ENCODE data around the gene SYNE1. TPM values are rescaled to one million over a fixed set of nuclear protein-coding genes. Genes with fewer than 3 reads are reported as not detected.

The SYNE1 gene
- total and polyA plus RNA-seq, 10 of the 15 experiments (the other 5 are each of a cell fraction or from before 2014, with no cell fraction given) = 2.3 to 28.7 (median 14.1) TPM

DNA sequence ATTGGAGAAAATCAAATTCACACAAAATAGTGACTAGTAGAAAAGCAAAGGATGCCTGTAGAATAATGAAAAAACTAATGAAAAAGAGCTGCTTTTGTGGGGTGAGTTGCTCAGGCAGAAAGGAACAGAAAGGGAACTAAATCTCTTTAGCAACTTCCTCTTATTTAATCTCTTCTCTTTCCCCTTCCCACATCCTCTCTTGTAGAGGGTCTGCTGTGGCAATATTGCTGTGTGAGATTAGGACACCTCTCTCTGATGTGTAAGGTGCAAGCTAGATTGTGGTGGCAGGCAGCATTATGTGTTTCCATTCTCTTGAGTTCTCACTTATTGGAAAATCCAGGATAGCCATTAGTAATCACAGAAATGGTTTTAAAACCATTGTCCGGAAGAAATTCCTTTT lies 49.7 kb downstream of the SYNE1 start:
- ChIA-PET RAD21 (ENCODE audit: unreplicated experiment) (no interaction called here), CTCF (no interaction called here), SMC1A (ENCODE audit: uncharacterized antibody, unreplicated experiment) (no interaction called here), POLR2A (no interaction called here)
- Histone ChIP-seq H2AFZ (ENCODE audit: control insufficient read depth, low read depth, low read length) (no peak overlapping the region), H3K4me1 (ENCODE audit: control insufficient read depth, insufficient read depth, low read length) (no peaks in the 10 kb centered on the region), H3K36me3 (ENCODE audit: control insufficient read depth in 2 of 2, insufficient read depth in 2 of 2, low read length in 1 of 2) (no peaks in the 10 kb centered on the region), H3K27me3 (replicated peaks in 1 of 2; ENCODE audit: control insufficient read depth in 2 of 2, insufficient read depth in 2 of 2, low read length in 1 of 2) (no peaks in the 10 kb centered on the region), H4K20me1 (ENCODE audit: control insufficient read depth, insufficient read depth) (no peaks in the 10 kb centered on the region), H3K27ac (ENCODE audit: control insufficient read depth, insufficient read depth) (no peak overlapping the region), H3K9ac (ENCODE audit: control insufficient read depth, insufficient read depth, low read length) (no peak overlapping the region), H3K4me2 (ENCODE audit: control insufficient read depth, insufficient read depth) (no peak overlapping the region), H3K9me3 (replicated peaks; ENCODE audit: control insufficient read depth, insufficient read depth, low read length) (no peaks in the 10 kb centered on the region), H3K4me3 (no peak overlapping the region), H3K79me2 (ENCODE audit: control insufficient read depth, insufficient read depth, low read length) (no peaks in the 10 kb centered on the region)
- TF ChIP-seq EED (IDR thresholded peaks at IDR 0.05; ENCODE audit: low read depth) (no peak), ZNF274 (IDR thresholded peaks at IDR 0.05; ENCODE audit: insufficient read depth, insufficient read length) (no peak), RBBP5 (conservative IDR thresholded peaks at IDR 0.05) (no peak), RB1 (IDR thresholded peaks at IDR 0.05; ENCODE audit: borderline replicate concordance) (no peak), POLR2AphosphoS2 (IDR thresholded peaks at IDR 0.05; ENCODE audit: low read depth, low read length) (no peak), RUNX3 (IDR thresholded peaks at IDR 0.05; ENCODE audit: low read length) (no peak)
- TF ChIP-seq, protein P1, sequence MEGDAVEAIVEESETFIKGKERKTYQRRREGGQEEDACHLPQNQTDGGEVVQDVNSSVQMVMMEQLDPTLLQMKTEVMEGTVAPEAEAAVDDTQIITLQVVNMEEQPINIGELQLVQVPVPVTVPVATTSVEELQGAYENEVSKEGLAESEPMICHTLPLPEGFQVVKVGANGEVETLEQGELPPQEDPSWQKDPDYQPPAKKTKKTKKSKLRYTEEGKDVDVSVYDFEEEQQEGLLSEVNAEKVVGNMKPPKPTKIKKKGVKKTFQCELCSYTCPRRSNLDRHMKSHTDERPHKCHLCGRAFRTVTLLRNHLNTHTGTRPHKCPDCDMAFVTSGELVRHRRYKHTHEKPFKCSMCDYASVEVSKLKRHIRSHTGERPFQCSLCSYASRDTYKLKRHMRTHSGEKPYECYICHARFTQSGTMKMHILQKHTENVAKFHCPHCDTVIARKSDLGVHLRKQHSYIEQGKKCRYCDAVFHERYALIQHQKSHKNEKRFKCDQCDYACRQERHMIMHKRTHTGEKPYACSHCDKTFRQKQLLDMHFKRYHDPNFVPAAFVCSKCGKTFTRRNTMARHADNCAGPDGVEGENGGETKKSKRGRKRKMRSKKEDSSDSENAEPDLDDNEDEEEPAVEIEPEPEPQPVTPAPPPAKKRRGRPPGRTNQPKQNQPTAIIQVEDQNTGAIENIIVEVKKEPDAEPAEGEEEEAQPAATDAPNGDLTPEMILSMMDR (IDR thresholded peaks at IDR 0.05 in 2 of 3, conservative IDR thresholded peaks at IDR 0.05 in 1 of 3; ENCODE audit: control insufficient read depth in 2 of 3, extremely low read depth in 1 of 3, insufficient read depth in 1 of 3, low read depth in 3 of 3, low read length in 3 of 3) = no peak
- ATAC-seq = no peak
- intact Hi-C loops (cut with micrococcal nuclease; ENCODE audit: unreplicated experiment) (no loop called here), in situ Hi-C loops (cut with MboI) (no loop called here)
- DNase-seq (ENCODE audit: low read depth, low spot score) = no peak
- no peak for FAIRE-seq
- 47% methylated on average over 1 of the region's 1 CpG for WGBS (ENCODE audit: insufficient coverage, insufficient replicate concordance, low lambda C conversion rate, missing lambda C conversion rate)
- BruUV-seq (replicated peaks) = no TSS peak

DNA sequence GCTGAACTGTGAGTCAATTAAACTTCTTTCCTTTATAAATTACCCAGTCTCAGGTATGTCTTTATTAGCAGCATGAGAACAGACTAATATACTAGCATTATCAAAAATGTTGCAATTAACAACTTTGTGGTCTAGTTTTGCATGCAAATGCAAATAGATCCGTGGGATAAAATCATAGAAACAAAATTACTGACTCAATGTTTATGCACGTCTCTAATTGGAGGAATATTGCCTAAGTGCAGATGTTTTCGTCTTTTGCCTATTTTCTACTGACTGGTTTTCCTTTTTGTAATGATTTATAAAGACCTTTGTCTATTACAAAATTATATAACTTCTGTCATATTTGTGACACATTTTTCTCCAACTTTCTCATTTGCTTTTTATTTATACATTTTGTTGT lies 51.9 kb downstream of the SYNE1 start:
- intact Hi-C loops (cut with micrococcal nuclease; ENCODE audit: unreplicated experiment) = no loop called here
- no peak for DNase-seq (ENCODE audit: low read depth, low spot score)
- ChIA-PET RAD21 (ENCODE audit: unreplicated experiment) (no interaction called here), SMC1A (ENCODE audit: uncharacterized antibody, unreplicated experiment) (interaction anchor here (0.6 kb wide), 1 partner anchor 15 kb away, joined by 3 read pairs; no protein-coding TSS in a partner anchor), CTCF (no interaction called here), POLR2A (no interaction called here)
- no peak for ATAC-seq
- Histone ChIP-seq H3K79me2 (ENCODE audit: control insufficient read depth, insufficient read depth, low read length) (no peaks in the 10 kb centered on the region), H3K36me3 (ENCODE audit: control insufficient read depth in 2 of 2, insufficient read depth in 2 of 2, low read length in 1 of 2) (no peaks in the 10 kb centered on the region), H3K4me1 (ENCODE audit: control insufficient read depth, insufficient read depth, low read length) (no peaks in the 10 kb centered on the region), H3K4me2 (ENCODE audit: control insufficient read depth, insufficient read depth) (no peak overlapping the region), H3K27ac (ENCODE audit: control insufficient read depth, insufficient read depth) (no peak overlapping the region), H2AFZ (ENCODE audit: control insufficient read depth, low read depth, low read length) (no peak overlapping the region), H3K9me3 (replicated peaks; ENCODE audit: control insufficient read depth, insufficient read depth, low read length) (no peaks in the 10 kb centered on the region), H3K9ac (ENCODE audit: control insufficient read depth, insufficient read depth, low read length) (no peak overlapping the region), H4K20me1 (ENCODE audit: control insufficient read depth, insufficient read depth) (no peaks in the 10 kb centered on the region), H3K4me3 (no peak overlapping the region), H3K27me3 (replicated peaks in 1 of 2; ENCODE audit: control insufficient read depth in 2 of 2, insufficient read depth in 2 of 2, low read length in 1 of 2) (no peaks in the 10 kb centered on the region)
- no peak for FAIRE-seq
- 0% methylated on average over 3 of the region's 3 CpGs for WGBS (ENCODE audit: insufficient coverage, insufficient replicate concordance, low lambda C conversion rate, missing lambda C conversion rate)
- in situ Hi-C loops (cut with MboI) = no loop called here
- no TSS peak for BruUV-seq (replicated peaks)
- no peak for TF ChIP-seq POU2F2 (IDR thresholded peaks at IDR 0.05; ENCODE audit: borderline replicate concordance, low read depth, low read length)
- TF ChIP-seq, protein P2, sequence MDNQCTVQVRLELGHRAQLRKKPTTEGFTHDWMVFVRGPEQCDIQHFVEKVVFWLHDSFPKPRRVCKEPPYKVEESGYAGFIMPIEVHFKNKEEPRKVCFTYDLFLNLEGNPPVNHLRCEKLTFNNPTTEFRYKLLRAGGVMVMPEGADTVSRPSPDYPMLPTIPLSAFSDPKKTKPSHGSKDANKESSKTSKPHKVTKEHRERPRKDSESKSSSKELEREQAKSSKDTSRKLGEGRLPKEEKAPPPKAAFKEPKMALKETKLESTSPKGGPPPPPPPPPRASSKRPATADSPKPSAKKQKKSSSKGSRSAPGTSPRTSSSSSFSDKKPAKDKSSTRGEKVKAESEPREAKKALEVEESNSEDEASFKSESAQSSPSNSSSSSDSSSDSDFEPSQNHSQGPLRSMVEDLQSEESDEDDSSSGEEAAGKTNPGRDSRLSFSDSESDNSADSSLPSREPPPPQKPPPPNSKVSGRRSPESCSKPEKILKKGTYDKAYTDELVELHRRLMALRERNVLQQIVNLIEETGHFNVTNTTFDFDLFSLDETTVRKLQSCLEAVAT (IDR thresholded peaks at IDR 0.05) = no peak
- no peak for TF ChIP-seq ZNF274 (IDR thresholded peaks at IDR 0.05; ENCODE audit: insufficient read depth, insufficient read length)
- no peak for TF ChIP-seq GATAD2B (conservative IDR thresholded peaks at IDR 0.05; ENCODE audit: low read depth)
- TF ChIP-seq RCOR1 (conservative IDR thresholded peaks at IDR 0.05; ENCODE audit: low read depth, low read length) = no peak
- TF ChIP-seq, protein P3, sequence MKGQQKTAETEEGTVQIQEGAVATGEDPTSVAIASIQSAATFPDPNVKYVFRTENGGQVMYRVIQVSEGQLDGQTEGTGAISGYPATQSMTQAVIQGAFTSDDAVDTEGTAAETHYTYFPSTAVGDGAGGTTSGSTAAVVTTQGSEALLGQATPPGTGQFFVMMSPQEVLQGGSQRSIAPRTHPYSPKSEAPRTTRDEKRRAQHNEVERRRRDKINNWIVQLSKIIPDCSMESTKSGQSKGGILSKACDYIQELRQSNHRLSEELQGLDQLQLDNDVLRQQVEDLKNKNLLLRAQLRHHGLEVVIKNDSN (IDR thresholded peaks at IDR 0.05; ENCODE audit: borderline replicate concordance, extremely low read length, insufficient read depth, low read depth, low read length) = no peak
